Dermis microvascular lymphatic vessel endothelial cell (primary cell): ENCODE data around the gene TAF4B. TPM values are rescaled to one million over a fixed set of nuclear protein-coding genes. Genes with fewer than 3 reads are reported as not detected.
"Not testable (repeated sequence)": the region's sequence is repeated elsewhere in the genome, so short reads cannot be mapped to it uniquely, and the experiment has no call there.

Experiments
- DNase-seq, 2 donors: peaks; one replicate each; pipeline versions ENCODE4 v3.0.0 to v3.0.0-alpha.2; 2010; ENCODE audit warnings: low read depth in 2 of 2
- total RNA-seq: library from RNA; depleted of rRNA; stranded (reverse); fragments of >200 nt; gene quantifications from 2 replicates; pipeline ENCODE4 v1.2.1, GENCODE V29; 2014

Gene TAF4B
- total RNA-seq, 1 donor from 2014 or later = 1.8 TPM

- DNase-seq = not testable (repeated sequence)
Measured at GRCh38 chr18:26303222-26303621, 77.0 kb downstream of the TAF4B start.

GRCh38 chr18:26304511-26304910 lies 78.3 kb downstream of the TAF4B start:
- no peak for DNase-seq

GRCh38 chr18:26307161-26307773 lies 81.0 kb downstream of the TAF4B start:
- DNase-seq = peak; percentile 40 to 60

GRCh38 chr18:26309281-26309680 lies 83.0 kb downstream of the TAF4B start:
- no peak for DNase-seq

GRCh38 chr18:26312199-26312598 lies 86.0 kb downstream of the TAF4B start:
- DNase-seq = no peak

GRCh38 chr18:26317398-26317797 lies 91.2 kb downstream of the TAF4B start:
- no peak for DNase-seq

- DNase-seq = no peak
Measured at GRCh38 chr18:26320686-26321085, 94.4 kb downstream of the TAF4B start.

GRCh38 chr18:26322890-26323653 lies 96.8 kb downstream of the TAF4B start:
- no peak for DNase-seq

- no peak for DNase-seq
Measured at GRCh38 chr18:26325771-26326170, 99.5 kb downstream of the TAF4B start.

- DNase-seq = no peak
Measured at GRCh38 chr18:26327062-26327461, 100.8 kb downstream of the TAF4B start.

- no peak for DNase-seq
Measured at GRCh38 chr18:26332991-26333390, 106.7 kb downstream of the TAF4B start.

GRCh38 chr18:26335156-26335555 lies 108.9 kb downstream of the TAF4B start:
- DNase-seq = no peak

- DNase-seq = no peak
Measured at GRCh38 chr18:26335571-26336487, 109.6 kb downstream of the TAF4B start.

GRCh38 chr18:26336572-26336971 lies 110.3 kb downstream of the TAF4B start:
- DNase-seq = no peak

GRCh38 chr18:26342646-26343045 lies 116.4 kb downstream of the TAF4B start:
- no peak for DNase-seq

GRCh38 chr18:26350961-26351360 lies 124.7 kb downstream of the TAF4B start:
- DNase-seq = no peak

- DNase-seq = no peak
Measured at GRCh38 chr18:26356045-26356785, 130.0 kb downstream of the TAF4B start.

GRCh38 chr18:26357960-26358359 lies 131.7 kb downstream of the TAF4B start:
- no peak for DNase-seq

- no peak for DNase-seq
Measured at GRCh38 chr18:26362021-26362420, 135.8 kb downstream of the TAF4B start.

GRCh38 chr18:26367425-26367824 lies 141.2 kb downstream of the TAF4B start:
- no peak for DNase-seq

- no peak for DNase-seq
Measured at GRCh38 chr18:26370037-26370436, 143.8 kb downstream of the TAF4B start.
